Vagina (tissue), 2 donors: ENCODE measurements around the gene CKLF. TPM values are rescaled to one million over a fixed set of nuclear protein-coding genes. Genes with fewer than 3 reads are reported as not detected.

Source experiments
- DNase-seq, 2 donors: peaks; one replicate each; pipeline ENCODE4 v3.0.0-alpha.2; 2017; ENCODE audit errors: extremely low spot score in 2 of 2
- H3K27ac ChIP-seq: fragments of 200-600 bp; sonication (generic); one replicate; pipeline ENCODE4 v1.5.1; 2019
- H3K27me3 ChIP-seq: fragments of 200-600 bp; sonication (generic); one replicate; pipeline ENCODE4 v1.5.1; 2019
- H3K36me3 ChIP-seq, 2 donors: fragments of 200-600 bp; sonication (generic); one replicate each; pipeline ENCODE4 v1.5.1; 2017 to 2019
- H3K4me1 ChIP-seq: fragments of 200-600 bp; sonication (generic); one replicate; pipeline ENCODE4 v1.5.1; 2019
- H3K4me3 ChIP-seq, 2 donors: fragments of 200-600 bp; sonication (generic); 1 replicate in 1 of 2; 2 replicates in 1 of 2; pipeline ENCODE4 v1.5.1; 2016 to 2019
- H3K9me3 ChIP-seq: fragments of 200-600 bp; sonication (generic); one replicate; pipeline ENCODE4 v1.5.1; 2019
- CTCF ChIP-seq, 3 experiments: fragments of 450-650 bp in 2 of 3; fragments of 200-600 bp in 1 of 3; sonication (generic) in 1 of 3; IDR thresholded peaks; one replicate each; pipeline ENCODE4 v1.5.1; 2017 to 2019; ENCODE audit warnings: antibody characterized with exemption in 3 of 3, mild to moderate bottlenecking in 2 of 3, moderate library complexity in 2 of 3
- POLR2A ChIP-seq, 2 donors: fragments of 450-650 bp; IDR thresholded peaks; one replicate each; pipeline ENCODE4 v1.6.1; 2017; ENCODE audit warnings: antibody characterized with exemption in 2 of 2, mild to moderate bottlenecking in 2 of 2, moderate library complexity in 2 of 2
- POLR2AphosphoS5 ChIP-seq, 2 donors: sonication (generic); formaldehyde crosslinking; IDR thresholded peaks; one replicate each; pipeline ENCODE4 v1.9.0; 2017; ENCODE audit warnings: antibody characterized with exemption in 2 of 2, mild to moderate bottlenecking in 2 of 2, low read depth in 1 of 2; ENCODE audit not compliant: insufficient read depth in 1 of 2
- intact Hi-C: fragments of 100-400 bp; cut with DNase I; formaldehyde crosslinking; loops from one replicate; pipeline ENCODE4 v1.15.1; 2023
- total RNA-seq: library from RNA; depleted of rRNA; stranded (reverse); fragments of >200 nt; gene quantifications from one replicate; pipeline ENCODE4 v1.2.3, GENCODE V29; 2016

CKLF gene
- total RNA-seq, 1 donor from 2014 or later: 52.3 TPM

GRCh38 chr16:66508248-66508913 is 44.0 kb upstream of the CKLF start:
- peaks cover 53% of the 10 kb centered on the region for H3K4me1 ChIP-seq
- peak in 1 of 2 donors; percentile 79 for TF ChIP-seq POLR2AphosphoS5 (IDR thresholded peaks at IDR 0.05; ENCODE audit: insufficient read depth in 1 of 2, low read depth in 1 of 2)
- TF ChIP-seq CTCF (IDR thresholded peaks at IDR 0.05): no peak
- H3K27me3 ChIP-seq: no peaks in the 10 kb centered on the region
- intact Hi-C loops: loop anchor here (10.0 kb wide), 1 partner anchor 46 kb away; the partner anchor contains the start of genes CKLF and TK2
- H3K36me3 ChIP-seq: no peaks in the 10 kb centered on the region
- no peaks in the 10 kb centered on the region for H3K9me3 ChIP-seq
- DNase-seq: no peak
- H3K4me3 ChIP-seq: no peak overlapping the region
- no peak overlapping the region for H3K27ac ChIP-seq

GRCh38 chr16:66508914-66509496 is 43.4 kb upstream of the CKLF start:
- H3K36me3 ChIP-seq: no peaks in the 10 kb centered on the region
- intact Hi-C loops: loop anchor here (10.0 kb wide), 1 partner anchor 46 kb away; the partner anchor contains the start of genes CKLF and TK2
- TF ChIP-seq POLR2AphosphoS5 (IDR thresholded peaks at IDR 0.05; ENCODE audit: insufficient read depth in 1 of 2, low read depth in 1 of 2): no peak
- TF ChIP-seq CTCF (IDR thresholded peaks at IDR 0.05): no peak
- TF ChIP-seq POLR2A (IDR thresholded peaks at IDR 0.05): no peak
- no peaks in the 10 kb centered on the region for H3K9me3 ChIP-seq
- peaks cover 48% of the 10 kb centered on the region for H3K4me1 ChIP-seq
- no peak overlapping the region for H3K27ac ChIP-seq
- H3K4me3 ChIP-seq: no peak overlapping the region
- no peak for DNase-seq
- no peaks in the 10 kb centered on the region for H3K27me3 ChIP-seq

GRCh38 chr16:66509576-66509975 is 42.8 kb upstream of the CKLF start:
- H3K4me1 ChIP-seq: peaks cover 45% of the 10 kb centered on the region
- DNase-seq: no peak
- intact Hi-C loops: loop anchor here (10.0 kb wide), 1 partner anchor 45 kb away; the partner anchor contains the start of genes CKLF and TK2

GRCh38 chr16:66510298-66510697 is 42.1 kb upstream of the CKLF start:
- no peaks in the 10 kb centered on the region for H3K27me3 ChIP-seq
- no peak overlapping the region for H3K27ac ChIP-seq
- intact Hi-C loops: no loop called here
- TF ChIP-seq CTCF (IDR thresholded peaks at IDR 0.05) (no peak), POLR2A (IDR thresholded peaks at IDR 0.05) (no peak), POLR2AphosphoS5 (IDR thresholded peaks at IDR 0.05; ENCODE audit: insufficient read depth in 1 of 2, low read depth in 1 of 2) (no peak)
- no peak overlapping the region for H3K4me3 ChIP-seq
- peaks cover 47% of the 10 kb centered on the region for H3K4me1 ChIP-seq
- H3K36me3 ChIP-seq: no peaks in the 10 kb centered on the region
- no peaks in the 10 kb centered on the region for H3K9me3 ChIP-seq
- no peak for DNase-seq

More at GRCh38 chr16:66509576-66509975, 42.8 kb upstream of the CKLF start:
- Histone ChIP-seq H3K36me3 (no peaks in the 10 kb centered on the region), H3K4me3 (no peak overlapping the region), H3K9me3 (no peaks in the 10 kb centered on the region), H3K27me3 (no peaks in the 10 kb centered on the region), H3K27ac (no peak overlapping the region)
- no peak for TF ChIP-seq CTCF (IDR thresholded peaks at IDR 0.05)
- no peak for TF ChIP-seq POLR2A (IDR thresholded peaks at IDR 0.05)
- TF ChIP-seq POLR2AphosphoS5 (IDR thresholded peaks at IDR 0.05; ENCODE audit: insufficient read depth in 1 of 2, low read depth in 1 of 2): no peak
